Measurements from ENCODE around the gene CAB39L. TPM values are rescaled to one million over a fixed set of nuclear protein-coding genes. Genes with fewer than 3 reads are reported as not detected.

CAB39L gene
- total and polyA plus RNA-seq, 9 of the 15 experiments (the other 6 are each of a cell fraction or from before 2014, with no cell fraction given), result 1.1 to 4.2 (median 2.6) TPM

DNA sequence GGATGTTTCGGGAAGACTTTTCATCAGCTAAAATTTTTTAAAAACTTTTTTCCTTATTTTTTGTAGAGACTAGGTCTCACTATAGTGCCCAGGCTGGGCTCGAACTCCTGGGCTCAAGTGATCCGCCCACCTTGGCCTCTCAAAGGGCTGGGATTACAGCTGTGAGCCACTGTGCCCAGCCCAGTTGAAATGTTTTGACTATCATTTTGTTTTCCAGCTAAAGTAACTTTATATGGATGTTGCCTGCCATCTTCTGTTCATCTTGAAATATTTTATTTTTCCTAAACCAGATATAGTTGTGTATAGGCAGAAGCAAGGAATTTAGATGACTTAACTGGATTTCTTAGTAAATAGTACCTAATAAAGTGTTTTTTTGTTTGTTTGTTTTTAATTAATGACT is 7.0 kb downstream of the CAB39L start (continued):
- TF ChIP-seq, protein P1, sequence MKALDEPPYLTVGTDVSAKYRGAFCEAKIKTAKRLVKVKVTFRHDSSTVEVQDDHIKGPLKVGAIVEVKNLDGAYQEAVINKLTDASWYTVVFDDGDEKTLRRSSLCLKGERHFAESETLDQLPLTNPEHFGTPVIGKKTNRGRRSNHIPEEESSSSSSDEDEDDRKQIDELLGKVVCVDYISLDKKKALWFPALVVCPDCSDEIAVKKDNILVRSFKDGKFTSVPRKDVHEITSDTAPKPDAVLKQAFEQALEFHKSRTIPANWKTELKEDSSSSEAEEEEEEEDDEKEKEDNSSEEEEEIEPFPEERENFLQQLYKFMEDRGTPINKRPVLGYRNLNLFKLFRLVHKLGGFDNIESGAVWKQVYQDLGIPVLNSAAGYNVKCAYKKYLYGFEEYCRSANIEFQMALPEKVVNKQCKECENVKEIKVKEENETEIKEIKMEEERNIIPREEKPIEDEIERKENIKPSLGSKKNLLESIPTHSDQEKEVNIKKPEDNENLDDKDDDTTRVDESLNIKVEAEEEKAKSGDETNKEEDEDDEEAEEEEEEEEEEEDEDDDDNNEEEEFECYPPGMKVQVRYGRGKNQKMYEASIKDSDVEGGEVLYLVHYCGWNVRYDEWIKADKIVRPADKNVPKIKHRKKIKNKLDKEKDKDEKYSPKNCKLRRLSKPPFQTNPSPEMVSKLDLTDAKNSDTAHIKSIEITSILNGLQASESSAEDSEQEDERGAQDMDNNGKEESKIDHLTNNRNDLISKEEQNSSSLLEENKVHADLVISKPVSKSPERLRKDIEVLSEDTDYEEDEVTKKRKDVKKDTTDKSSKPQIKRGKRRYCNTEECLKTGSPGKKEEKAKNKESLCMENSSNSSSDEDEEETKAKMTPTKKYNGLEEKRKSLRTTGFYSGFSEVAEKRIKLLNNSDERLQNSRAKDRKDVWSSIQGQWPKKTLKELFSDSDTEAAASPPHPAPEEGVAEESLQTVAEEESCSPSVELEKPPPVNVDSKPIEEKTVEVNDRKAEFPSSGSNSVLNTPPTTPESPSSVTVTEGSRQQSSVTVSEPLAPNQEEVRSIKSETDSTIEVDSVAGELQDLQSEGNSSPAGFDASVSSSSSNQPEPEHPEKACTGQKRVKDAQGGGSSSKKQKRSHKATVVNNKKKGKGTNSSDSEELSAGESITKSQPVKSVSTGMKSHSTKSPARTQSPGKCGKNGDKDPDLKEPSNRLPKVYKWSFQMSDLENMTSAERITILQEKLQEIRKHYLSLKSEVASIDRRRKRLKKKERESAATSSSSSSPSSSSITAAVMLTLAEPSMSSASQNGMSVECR (CRISPR knock-in tag; IDR thresholded peaks at IDR 0.05), result no peak

DNA sequence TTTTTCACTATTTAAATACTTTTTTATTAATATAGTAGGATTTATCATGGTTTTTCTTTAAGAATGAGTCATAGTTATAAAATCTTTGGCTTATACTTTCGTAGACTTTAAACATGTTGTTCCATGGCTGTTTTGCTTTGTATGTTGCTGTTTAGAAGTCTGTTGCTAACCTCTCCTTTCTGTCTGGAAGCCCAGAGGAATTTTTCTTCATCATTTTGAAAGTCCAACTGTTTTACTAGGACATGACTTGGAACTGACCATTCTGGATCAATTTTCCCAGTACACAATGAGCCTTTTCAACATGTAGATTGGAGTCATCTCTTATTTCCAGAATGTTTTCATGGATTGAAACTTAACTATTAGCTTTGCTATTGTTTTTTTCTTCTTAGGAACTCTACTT is 7.9 kb downstream of the CAB39L start:
- CTCF ChIA-PET (ENCODE audit: low intra/inter-chr PET ratio), result interaction anchor here (2.2 kb wide), 1 partner anchor 135 kb away, joined by 17 read pairs; no protein-coding TSS in a partner anchor
- Histone ChIP-seq H3K27me3 (ENCODE audit: control insufficient read depth in 2 of 2, insufficient read depth in 2 of 2, low read length in 2 of 2) (no peaks in the 10 kb centered on the region), H4K20me1 (replicated peaks; ENCODE audit: control insufficient read depth, insufficient read depth, low read length) (no peaks in the 10 kb centered on the region), H3K9me3 (replicated peaks; ENCODE audit: control insufficient read depth, insufficient read depth, low read depth, low read length) (no peaks in the 10 kb centered on the region), H3K4me3 (no peak overlapping the region), H3K9me1 (ENCODE audit: control insufficient read depth, insufficient read depth, low read length) (no peaks in the 10 kb centered on the region), H3K79me2 (ENCODE audit: control insufficient read depth, insufficient read depth, low read length) (no peaks in the 10 kb centered on the region), H3K9ac (ENCODE audit: insufficient read depth in 1 of 2, low read depth in 2 of 2, low read length in 2 of 2) (no peak overlapping the region), H3K27ac (ENCODE audit: extremely low read depth, low read depth, low read length) (no peak overlapping the region), H2AFZ (ENCODE audit: low read depth, low read length) (no peak overlapping the region), H3K36me3 (ENCODE audit: control insufficient read depth, insufficient read depth, low read length) (no peaks in the 10 kb centered on the region), H3K4me2 (ENCODE audit: insufficient read depth, low read length) (no peak overlapping the region), H3K4me1 (replicated peaks in 1 of 2; ENCODE audit: control insufficient read depth in 2 of 2, insufficient read depth in 2 of 2, low read length in 2 of 2) (no peaks in the 10 kb centered on the region)
- BruUV-seq (replicated peaks), result no TSS peak
- no peak for TF ChIP-seq ZNF79 (CRISPR knock-in tag; IDR thresholded peaks at IDR 0.05; ENCODE audit: low read depth)
- no peak for TF ChIP-seq CCNT2 (IDR thresholded peaks at IDR 0.05; ENCODE audit: borderline replicate concordance, extremely low read depth, insufficient read length, low read depth, low read length)
- TF ChIP-seq NCOA4 (IDR thresholded peaks at IDR 0.05; ENCODE audit: partially characterized antibody), result no peak
- TF ChIP-seq, protein P2, sequence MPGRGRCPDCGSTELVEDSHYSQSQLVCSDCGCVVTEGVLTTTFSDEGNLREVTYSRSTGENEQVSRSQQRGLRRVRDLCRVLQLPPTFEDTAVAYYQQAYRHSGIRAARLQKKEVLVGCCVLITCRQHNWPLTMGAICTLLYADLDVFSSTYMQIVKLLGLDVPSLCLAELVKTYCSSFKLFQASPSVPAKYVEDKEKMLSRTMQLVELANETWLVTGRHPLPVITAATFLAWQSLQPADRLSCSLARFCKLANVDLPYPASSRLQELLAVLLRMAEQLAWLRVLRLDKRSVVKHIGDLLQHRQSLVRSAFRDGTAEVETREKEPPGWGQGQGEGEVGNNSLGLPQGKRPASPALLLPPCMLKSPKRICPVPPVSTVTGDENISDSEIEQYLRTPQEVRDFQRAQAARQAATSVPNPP (IDR thresholded peaks at IDR 0.05; ENCODE audit: borderline replicate concordance, insufficient read depth, insufficient read length), result no peak
- no peak for TF ChIP-seq ESRRA (IDR thresholded peaks at IDR 0.05; ENCODE audit: borderline replicate concordance, low read depth)
- TF ChIP-seq HMGN3 (IDR thresholded peaks at IDR 0.05; ENCODE audit: borderline replicate concordance, extremely low read depth, insufficient read length, low read depth, low read length), result no peak
- TF ChIP-seq TAF9B (IDR thresholded peaks at IDR 0.05; ENCODE audit: partially characterized antibody), result no peak
- TF ChIP-seq SMARCA4 (IDR thresholded peaks at IDR 0.05), result no peak
- TF ChIP-seq MEF2A (IDR thresholded peaks at IDR 0.05; ENCODE audit: control insufficient read depth, low read depth, low read length), result no peak
- TF ChIP-seq, protein P3, sequence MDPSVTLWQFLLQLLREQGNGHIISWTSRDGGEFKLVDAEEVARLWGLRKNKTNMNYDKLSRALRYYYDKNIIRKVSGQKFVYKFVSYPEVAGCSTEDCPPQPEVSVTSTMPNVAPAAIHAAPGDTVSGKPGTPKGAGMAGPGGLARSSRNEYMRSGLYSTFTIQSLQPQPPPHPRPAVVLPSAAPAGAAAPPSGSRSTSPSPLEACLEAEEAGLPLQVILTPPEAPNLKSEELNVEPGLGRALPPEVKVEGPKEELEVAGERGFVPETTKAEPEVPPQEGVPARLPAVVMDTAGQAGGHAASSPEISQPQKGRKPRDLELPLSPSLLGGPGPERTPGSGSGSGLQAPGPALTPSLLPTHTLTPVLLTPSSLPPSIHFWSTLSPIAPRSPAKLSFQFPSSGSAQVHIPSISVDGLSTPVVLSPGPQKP (CRISPR knock-in tag; IDR thresholded peaks at IDR 0.05), result no peak
- intact Hi-C loops (cut with micrococcal nuclease) (no loop called here), in situ Hi-C loops (cut with MboI) (loop anchor here (10.0 kb wide), 1 partner anchor 131 kb away; no protein-coding TSS in a partner anchor)
- no peak for FAIRE-seq
- POLR2A ChIA-PET, result no interaction called here
- WGBS (ENCODE audit: insufficient coverage, low coverage, missing lambda C conversion rate), result 17% methylated on average over 1 of the region's 1 CpG
- no peak for DNase-seq (ENCODE audit: extremely low read depth in 1 of 4, low spot score in 3 of 4)
- ATAC-seq, result no peak

Measured in K562 (cell line).